Hematopoietic multipotent progenitor cell treated with erythropoietin and hydrocortisone succinate and interleukin-3 and kit ligand, for 6 days (in vitro differentiated cells): ENCODE results near the gene SH3GL1.

Experiments used
- DNase-seq: peaks from one replicate; pipeline ENCODE4 v3.0.0-alpha.2; 2015

Gene SH3GL1

GRCh38 chr19:4313847-4314490, 86.4 kb downstream of the SH3GL1 start:
- DNase-seq, result peak; percentile 42
